SK-N-SH treated with all-trans-retinoic acid at 6 μM for 48 hours (cell line): ENCODE measurements around the gene SLC16A10.

Source experiments
- ATAC-seq: fragments of 200-7000 bp; cut with Tn5 transposase; 3 replicates; pipeline ENCODE4 v1.9.1; 2020; ENCODE audit warnings: mild to moderate bottlenecking, moderate library complexity
- ARNTL ChIP-seq: fragments of 450-650 bp; formaldehyde crosslinking; IDR thresholded peaks from 2 replicates; pipeline ENCODE4 v1.5.0; 2020; ENCODE audit warnings: low read depth, mild to moderate bottlenecking, moderate library complexity, borderline replicate concordance
- BACH2 ChIP-seq: fragments of 250-450 bp; sonication (Bioruptor Pico); IDR thresholded peaks from 2 replicates; pipeline ENCODE4 v1.9.0; 2021; ENCODE audit warnings: mild to moderate bottlenecking, borderline replicate concordance
- CSDC2 ChIP-seq: fragments of 250-450 bp; sonication (Bioruptor Pico); IDR thresholded peaks from 2 replicates; pipeline ENCODE4 v1.5.0; 2020; ENCODE audit warnings: mild to moderate bottlenecking, moderate library complexity
- GLIS3 ChIP-seq: fragments of 250-450 bp; sonication (Bioruptor Pico); IDR thresholded peaks from 2 replicates; pipeline ENCODE4 v1.5.0; 2020; ENCODE audit warnings: mild to moderate bottlenecking, moderate library complexity
- ISL1 ChIP-seq: fragments of 250-450 bp; sonication (Bioruptor Pico); IDR thresholded peaks from 2 replicates; pipeline ENCODE4 v2.1.2; 2022; ENCODE audit warnings: mild to moderate bottlenecking, moderate library complexity
- OSR1 ChIP-seq: fragments of 250-450 bp; sonication (Bioruptor Pico); IDR thresholded peaks from 2 replicates; pipeline ENCODE4 v1.8.0; 2022; ENCODE audit warnings: moderate library complexity, mild to moderate bottlenecking, inconsistent platforms
- PPARA ChIP-seq: fragments of 250-450 bp; sonication (Bioruptor Pico); IDR thresholded peaks from 2 replicates; pipeline ENCODE4 v1.5.0; 2020; ENCODE audit warnings: mild to moderate bottlenecking, borderline replicate concordance
- RARB ChIP-seq: fragments of 250-450 bp; sonication (Bioruptor Pico); IDR thresholded peaks from 2 replicates; pipeline ENCODE4 v1.8.0; 2021; ENCODE audit warnings: mild to moderate bottlenecking, moderate library complexity
- SNAI2 ChIP-seq: fragments of 250-450 bp; sonication (Bioruptor Pico); IDR thresholded peaks from 2 replicates; pipeline ENCODE4 v1.5.0; 2020; ENCODE audit warnings: mild to moderate bottlenecking, moderate library complexity
- TCF4 ChIP-seq: fragments of 250-450 bp; sonication (Bioruptor Pico); IDR thresholded peaks from 2 replicates; pipeline ENCODE4 v1.8.0; 2021; ENCODE audit warnings: mild to moderate bottlenecking, moderate library complexity, borderline replicate concordance
- ZC3H10 ChIP-seq: fragments of 250-450 bp; sonication (Bioruptor Pico); IDR thresholded peaks from 2 replicates; pipeline ENCODE4 v1.5.1; 2021; ENCODE audit warnings: mild to moderate bottlenecking, moderate library complexity
- ZFP3 ChIP-seq: fragments of 250-450 bp; sonication (Bioruptor Pico); IDR thresholded peaks from 2 replicates; pipeline ENCODE4 v1.5.0; 2020; ENCODE audit warnings: mild to moderate bottlenecking, moderate library complexity
- ZFP30 ChIP-seq: fragments of 450-650 bp; formaldehyde crosslinking; IDR thresholded peaks from 2 replicates; pipeline ENCODE4 v1.5.0; 2022; ENCODE audit warnings: mild to moderate bottlenecking, moderate library complexity
- ZNF565 ChIP-seq: fragments of 450-650 bp; formaldehyde crosslinking; conservative IDR thresholded peaks from 2 replicates; pipeline ENCODE4 v1.5.0; 2020; ENCODE audit warnings: low read depth, mild to moderate bottlenecking, moderate library complexity
- ZNF70 ChIP-seq: fragments of 450-650 bp; formaldehyde crosslinking; IDR thresholded peaks from 2 replicates; pipeline ENCODE4 v1.5.0; 2020; ENCODE audit warnings: mild to moderate bottlenecking, moderate library complexity
- ZNF8 ChIP-seq: fragments of 450-650 bp; formaldehyde crosslinking; IDR thresholded peaks from 2 replicates; pipeline ENCODE4 v1.5.0; 2020; ENCODE audit warnings: mild to moderate bottlenecking, moderate library complexity
- TF ChIP-seq, protein P1 (sequence below): fragments of 250-450 bp; sonication (Bioruptor Pico); IDR thresholded peaks from 2 replicates; pipeline ENCODE4 v1.8.0; 2021; ENCODE audit warnings: low read depth, mild to moderate bottlenecking, moderate library complexity, borderline replicate concordance
- TF ChIP-seq, protein P2 (sequence below): fragments of 250-450 bp; sonication (Bioruptor Pico); IDR thresholded peaks from 2 replicates; pipeline ENCODE4 v1.5.1; 2021; ENCODE audit warnings: mild to moderate bottlenecking, moderate library complexity
- TF ChIP-seq, protein P3 (sequence below): fragments of 250-450 bp; sonication (Bioruptor Pico); IDR thresholded peaks from 2 replicates; pipeline ENCODE4 v1.8.0; 2020; ENCODE audit warnings: mild to moderate bottlenecking, moderate library complexity, borderline replicate concordance

The SLC16A10 gene

DNA sequence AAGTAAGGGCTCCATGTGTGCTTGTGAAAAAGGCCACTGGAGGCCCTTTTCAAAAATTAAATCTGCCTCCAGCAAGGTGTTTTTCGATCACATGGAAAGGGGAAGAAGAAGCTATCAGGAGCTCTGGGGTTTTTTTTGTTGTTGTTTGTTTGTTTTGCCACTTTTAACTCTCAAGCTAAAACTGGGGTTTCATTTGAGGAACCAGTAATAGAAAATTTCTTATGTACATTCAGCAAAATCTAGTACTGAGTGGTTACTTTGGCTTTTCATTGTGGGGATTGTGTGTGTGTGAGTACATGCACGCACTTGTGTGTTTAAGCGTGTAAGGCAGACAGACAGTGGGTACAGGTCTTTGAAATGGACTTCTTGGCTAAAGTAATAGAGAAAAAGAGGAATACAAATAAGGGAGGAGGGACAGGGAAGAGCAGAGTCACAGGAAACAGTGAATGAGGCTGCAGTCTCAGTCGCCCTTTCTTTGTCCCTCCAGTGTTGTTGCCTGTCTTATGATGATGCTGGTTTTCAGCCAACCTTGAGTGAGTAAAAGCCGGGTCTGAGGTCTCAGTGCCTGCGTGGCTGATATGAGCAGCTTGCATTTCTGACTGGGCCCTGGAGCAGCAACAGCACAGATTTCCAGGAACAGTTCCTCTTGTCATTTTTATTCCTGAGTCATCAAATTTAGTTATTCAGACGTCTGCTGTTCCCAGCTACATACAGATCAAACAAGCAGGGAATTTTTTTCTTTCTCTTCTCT, 26.2 kb downstream of the SLC16A10 start:
- TF ChIP-seq, protein P1, sequence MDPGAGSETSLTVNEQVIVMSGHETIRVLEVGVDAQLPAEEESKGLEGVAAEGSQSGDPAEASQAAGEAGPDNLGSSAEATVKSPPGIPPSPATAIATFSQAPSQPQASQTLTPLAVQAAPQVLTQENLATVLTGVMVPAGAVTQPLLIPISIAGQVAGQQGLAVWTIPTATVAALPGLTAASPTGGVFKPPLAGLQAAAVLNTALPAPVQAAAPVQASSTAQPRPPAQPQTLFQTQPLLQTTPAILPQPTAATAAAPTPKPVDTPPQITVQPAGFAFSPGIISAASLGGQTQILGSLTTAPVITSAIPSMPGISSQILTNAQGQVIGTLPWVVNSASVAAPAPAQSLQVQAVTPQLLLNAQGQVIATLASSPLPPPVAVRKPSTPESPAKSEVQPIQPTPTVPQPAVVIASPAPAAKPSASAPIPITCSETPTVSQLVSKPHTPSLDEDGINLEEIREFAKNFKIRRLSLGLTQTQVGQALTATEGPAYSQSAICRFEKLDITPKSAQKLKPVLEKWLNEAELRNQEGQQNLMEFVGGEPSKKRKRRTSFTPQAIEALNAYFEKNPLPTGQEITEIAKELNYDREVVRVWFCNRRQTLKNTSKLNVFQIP (CRISPR knock-in tag): no peak
- TF ChIP-seq OSR1: no peak
- no peak for TF ChIP-seq ZFP30 (CRISPR knock-in tag)
- TF ChIP-seq ARNTL (CRISPR knock-in tag): no peak
- TF ChIP-seq, protein P2, sequence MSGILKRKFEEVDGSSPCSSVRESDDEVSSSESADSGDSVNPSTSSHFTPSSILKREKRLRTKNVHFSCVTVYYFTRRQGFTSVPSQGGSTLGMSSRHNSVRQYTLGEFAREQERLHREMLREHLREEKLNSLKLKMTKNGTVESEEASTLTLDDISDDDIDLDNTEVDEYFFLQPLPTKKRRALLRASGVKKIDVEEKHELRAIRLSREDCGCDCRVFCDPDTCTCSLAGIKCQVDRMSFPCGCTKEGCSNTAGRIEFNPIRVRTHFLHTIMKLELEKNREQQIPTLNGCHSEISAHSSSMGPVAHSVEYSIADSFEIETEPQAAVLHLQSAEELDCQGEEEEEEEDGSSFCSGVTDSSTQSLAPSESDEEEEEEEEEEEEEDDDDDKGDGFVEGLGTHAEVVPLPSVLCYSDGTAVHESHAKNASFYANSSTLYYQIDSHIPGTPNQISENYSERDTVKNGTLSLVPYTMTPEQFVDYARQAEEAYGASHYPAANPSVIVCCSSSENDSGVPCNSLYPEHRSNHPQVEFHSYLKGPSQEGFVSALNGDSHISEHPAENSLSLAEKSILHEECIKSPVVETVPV (CRISPR knock-in tag): no peak
- TF ChIP-seq GLIS3 (CRISPR knock-in tag): no peak
- peak; percentile 49; the same call in 1 of the 2 replicates for TF ChIP-seq ZFP3 (CRISPR knock-in tag)
- no peak for TF ChIP-seq RARB (CRISPR knock-in tag)
- ATAC-seq: peak; percentile 74

DNA sequence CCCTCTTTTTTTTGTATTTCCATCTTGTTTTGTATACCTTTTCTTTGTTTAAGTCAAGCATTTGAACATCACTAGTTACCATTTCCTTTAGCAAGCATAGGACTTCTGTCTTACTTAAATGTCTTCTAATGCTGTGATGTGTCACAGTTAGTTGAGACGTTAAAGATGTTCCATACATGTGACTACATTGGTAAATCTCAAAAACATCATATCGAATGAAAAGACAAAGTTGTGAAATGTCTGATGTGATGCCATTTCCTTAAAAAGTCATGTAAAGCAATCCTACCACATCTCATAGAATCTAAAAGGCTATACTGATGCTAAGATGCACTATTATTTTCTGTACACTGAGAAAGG, 26.8 kb downstream of the SLC16A10 start:
- peak; percentile 20; the same call in 2 of the 3 replicates for ATAC-seq
- TF ChIP-seq OSR1 (no peak), ZNF565 (CRISPR knock-in tag) (no peak), PPARA (CRISPR knock-in tag) (no peak), CSDC2 (CRISPR knock-in tag) (no peak), SNAI2 (no peak), GLIS3 (CRISPR knock-in tag) (no peak), BACH2 (CRISPR knock-in tag) (no peak), RARB (CRISPR knock-in tag) (no peak), ZNF70 (no peak), ARNTL (CRISPR knock-in tag) (no peak), ZNF8 (CRISPR knock-in tag) (no peak), TCF4 (CRISPR knock-in tag) (no peak), ZC3H10 (no peak), ZFP3 (CRISPR knock-in tag) (no peak)
- TF ChIP-seq, protein P2 (CRISPR knock-in tag): no peak
- TF ChIP-seq, protein P3, sequence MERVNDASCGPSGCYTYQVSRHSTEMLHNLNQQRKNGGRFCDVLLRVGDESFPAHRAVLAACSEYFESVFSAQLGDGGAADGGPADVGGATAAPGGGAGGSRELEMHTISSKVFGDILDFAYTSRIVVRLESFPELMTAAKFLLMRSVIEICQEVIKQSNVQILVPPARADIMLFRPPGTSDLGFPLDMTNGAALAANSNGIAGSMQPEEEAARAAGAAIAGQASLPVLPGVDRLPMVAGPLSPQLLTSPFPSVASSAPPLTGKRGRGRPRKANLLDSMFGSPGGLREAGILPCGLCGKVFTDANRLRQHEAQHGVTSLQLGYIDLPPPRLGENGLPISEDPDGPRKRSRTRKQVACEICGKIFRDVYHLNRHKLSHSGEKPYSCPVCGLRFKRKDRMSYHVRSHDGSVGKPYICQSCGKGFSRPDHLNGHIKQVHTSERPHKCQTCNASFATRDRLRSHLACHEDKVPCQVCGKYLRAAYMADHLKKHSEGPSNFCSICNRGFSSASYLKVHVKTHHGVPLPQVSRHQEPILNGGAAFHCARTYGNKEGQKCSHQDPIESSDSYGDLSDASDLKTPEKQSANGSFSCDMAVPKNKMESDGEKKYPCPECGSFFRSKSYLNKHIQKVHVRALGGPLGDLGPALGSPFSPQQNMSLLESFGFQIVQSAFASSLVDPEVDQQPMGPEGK (CRISPR knock-in tag): no peak
- TF ChIP-seq, protein P1 (CRISPR knock-in tag): no peak

GRCh38 chr6:111114482-111114881, 27.2 kb downstream of the SLC16A10 start:
- no peak for TF ChIP-seq PPARA (CRISPR knock-in tag)
- TF ChIP-seq, protein P1 (CRISPR knock-in tag): no peak
- TF ChIP-seq ISL1 (CRISPR knock-in tag): 0 out of 2 replicates have a peak, but pooled peaks have one; percentile 17
- TF ChIP-seq, all 23 proteins: peak for 1
- ATAC-seq: no peak
